Smooth muscle cell (in vitro differentiated cells): ENCODE data around the gene EIF4E2. TPM values are rescaled to one million over a fixed set of nuclear protein-coding genes. Genes with fewer than 3 reads are reported as not detected.
A peak's percentile ranks its signal among the peaks of the same experiment; 100 is the strongest.

Experiments used
- DNase-seq: peaks from one replicate; lab custom pipeline; 2025; ENCODE audit not compliant: unreplicated experiment; lab: John Stamatoyannopoulos, UW
- H2AFZ ChIP-seq: fragments of 200-600 bp; sonication (generic); 2 replicates; pipeline ENCODE4 v1.6.0; 2016; ENCODE audit warnings: antibody characterized with exemption, low read depth, mild to moderate bottlenecking
- H3F3A ChIP-seq: fragments of 200-600 bp; sonication (generic); 2 replicates; pipeline ENCODE4 v1.6.0; 2017; ENCODE audit warnings: antibody characterized with exemption, low read depth
- H3K27ac ChIP-seq: fragments of 200-600 bp; sonication (generic); 2 replicates; pipeline ENCODE4 v1.5.1; 2016; ENCODE audit warnings: low read depth, mild to moderate bottlenecking
- H3K27me3 ChIP-seq: fragments of 200-600 bp; sonication (generic); 2 replicates; pipeline ENCODE4 v1.6.1; 2016; ENCODE audit warnings: low read depth, mild to moderate bottlenecking
- H3K36me3 ChIP-seq: fragments of 200-600 bp; sonication (generic); 2 replicates; pipeline ENCODE4 v1.5.1; 2016; ENCODE audit warnings: low read depth
- H3K4me1 ChIP-seq: fragments of 200-600 bp; sonication (generic); 2 replicates; pipeline ENCODE4 v1.5.1; 2016; ENCODE audit warnings: low read depth
- H3K4me2 ChIP-seq: fragments of 200-600 bp; sonication (generic); 2 replicates; pipeline ENCODE4 v1.6.0; 2016; ENCODE audit warnings: mild to moderate bottlenecking
- H3K4me3 ChIP-seq: fragments of 200-600 bp; sonication (generic); 2 replicates; pipeline ENCODE4 v1.5.1; 2016; ENCODE audit warnings: mild to moderate bottlenecking
- H3K79me2 ChIP-seq: fragments of 200-600 bp; sonication (generic); 2 replicates; pipeline ENCODE4 v1.6.0; 2016; ENCODE audit warnings: low read depth, mild to moderate bottlenecking
- H3K9ac ChIP-seq: fragments of 200-600 bp; sonication (generic); 2 replicates; pipeline ENCODE4 v1.6.0; 2016; ENCODE audit warnings: low read depth
- H3K9me3 ChIP-seq: fragments of 200-600 bp; sonication (generic); replicated peaks from 2 replicates; pipeline ENCODE4 v1.5.1; 2016; ENCODE audit warnings: low read depth
- H4K20me1 ChIP-seq: fragments of 200-600 bp; sonication (generic); 2 replicates; pipeline ENCODE4 v1.6.0; 2016; ENCODE audit warnings: low read depth
- WGBS: methylation state at CpG from one replicate; pipeline ENCODE4 v1.1.7; 2016; ENCODE audit warnings: low lambda C conversion rate; 5-methylcytosine and 5-hydroxymethylcytosine counted together
- polyA plus RNA-seq: library from polyadenylated mRNA; unstranded; fragments of >200 nt; fragmentation: Nextera tagmentation; extraction: Ambion mirVana; gene quantifications from 2 replicates; pipeline ENCODE4 v1.2.1, GENCODE V29; 2016
- total RNA-seq: library from RNA; depleted of rRNA; stranded (reverse); fragments of >200 nt; gene quantifications from 2 replicates; pipeline ENCODE4 v1.2.3, GENCODE V29; 2014
- TF ChIP-seq, protein P1 (sequence below): fragments of 200-600 bp; sonication (generic); IDR thresholded peaks from 2 replicates; pipeline ENCODE4 v1.5.1; 2017; ENCODE audit warnings: borderline replicate concordance, mild to moderate bottlenecking, antibody characterized with exemption; ENCODE audit not compliant: insufficient read depth, poor library complexity, severe bottlenecking

Gene EIF4E2
- total and polyA plus RNA-seq, 2 experiments from 2014 or later = 83.1 to 189 TPM

DNA sequence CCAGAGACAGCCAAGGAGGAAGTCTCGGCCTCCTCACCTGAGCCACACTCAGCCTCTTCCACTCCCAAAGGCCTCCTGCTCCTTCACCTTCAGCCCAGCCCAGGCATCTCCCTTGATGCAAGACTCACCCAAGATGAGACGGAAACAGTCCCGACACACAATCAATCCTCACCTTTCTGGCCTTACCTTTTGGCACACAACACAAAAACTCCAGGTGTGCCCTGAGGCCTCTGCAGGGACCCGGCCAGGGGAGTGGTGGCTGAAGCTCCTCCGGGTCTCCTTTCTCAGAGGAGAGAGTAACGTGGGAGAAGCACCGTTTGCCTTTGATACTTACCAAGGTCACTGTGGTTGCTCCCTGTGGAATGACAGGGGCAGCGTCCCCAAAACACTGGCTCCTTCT, 59.1 kb downstream of the EIF4E2 start:
- WGBS = 75% methylated on average over 8 of the region's 8 CpGs
- Histone ChIP-seq H3K9me3 (no peaks in the 10 kb centered on the region), H3F3A (no peaks in the 10 kb centered on the region), H3K9ac (no peak overlapping the region), H3K79me2 (no peaks in the 10 kb centered on the region), H4K20me1 (no peaks in the 10 kb centered on the region), H3K27me3 (no peaks in the 10 kb centered on the region), H3K4me3 (no peak overlapping the region), H3K36me3 (no peaks in the 10 kb centered on the region), H3K4me1 (no peaks in the 10 kb centered on the region), H3K27ac (no peak overlapping the region), H2AFZ (no peak overlapping the region), H3K4me2 (no peak overlapping the region)
- TF ChIP-seq, protein P1, sequence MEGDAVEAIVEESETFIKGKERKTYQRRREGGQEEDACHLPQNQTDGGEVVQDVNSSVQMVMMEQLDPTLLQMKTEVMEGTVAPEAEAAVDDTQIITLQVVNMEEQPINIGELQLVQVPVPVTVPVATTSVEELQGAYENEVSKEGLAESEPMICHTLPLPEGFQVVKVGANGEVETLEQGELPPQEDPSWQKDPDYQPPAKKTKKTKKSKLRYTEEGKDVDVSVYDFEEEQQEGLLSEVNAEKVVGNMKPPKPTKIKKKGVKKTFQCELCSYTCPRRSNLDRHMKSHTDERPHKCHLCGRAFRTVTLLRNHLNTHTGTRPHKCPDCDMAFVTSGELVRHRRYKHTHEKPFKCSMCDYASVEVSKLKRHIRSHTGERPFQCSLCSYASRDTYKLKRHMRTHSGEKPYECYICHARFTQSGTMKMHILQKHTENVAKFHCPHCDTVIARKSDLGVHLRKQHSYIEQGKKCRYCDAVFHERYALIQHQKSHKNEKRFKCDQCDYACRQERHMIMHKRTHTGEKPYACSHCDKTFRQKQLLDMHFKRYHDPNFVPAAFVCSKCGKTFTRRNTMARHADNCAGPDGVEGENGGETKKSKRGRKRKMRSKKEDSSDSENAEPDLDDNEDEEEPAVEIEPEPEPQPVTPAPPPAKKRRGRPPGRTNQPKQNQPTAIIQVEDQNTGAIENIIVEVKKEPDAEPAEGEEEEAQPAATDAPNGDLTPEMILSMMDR = no peak
- DNase-seq = no peak

DNA sequence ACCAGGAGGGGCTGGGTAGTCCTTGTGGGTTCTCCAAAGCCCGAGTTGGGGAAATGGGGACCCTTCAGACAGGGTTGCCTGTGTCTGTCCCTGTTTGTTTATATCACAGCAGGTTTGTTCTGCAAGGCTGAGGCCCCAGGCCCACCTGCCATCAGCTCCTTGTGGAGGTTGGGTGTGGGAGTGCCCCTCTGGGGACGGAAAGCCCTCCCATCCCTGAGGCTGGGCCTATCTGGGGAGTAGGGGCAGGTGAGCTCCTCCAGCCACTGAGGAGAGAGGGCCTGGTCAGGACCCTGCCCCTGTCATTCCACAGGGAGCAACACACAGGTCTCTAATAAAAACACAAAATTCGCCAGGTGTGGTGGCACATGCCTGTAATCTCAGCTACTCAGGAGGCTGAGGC, 59.6 kb downstream of the EIF4E2 start:
- Histone ChIP-seq H3K27me3 (no peaks in the 10 kb centered on the region), H3K79me2 (no peaks in the 10 kb centered on the region), H3K4me3 (no peak overlapping the region), H4K20me1 (no peaks in the 10 kb centered on the region), H3K36me3 (no peaks in the 10 kb centered on the region), H3F3A (no peaks in the 10 kb centered on the region), H3K4me2 (no peak overlapping the region), H3K9ac (no peak overlapping the region), H3K9me3 (no peaks in the 10 kb centered on the region), H3K4me1 (no peaks in the 10 kb centered on the region), H3K27ac (no peak overlapping the region), H2AFZ (no peak overlapping the region)
- TF ChIP-seq, protein P1 = no peak
- WGBS = 95% methylated on average over 3 of the region's 3 CpGs
- no peak for DNase-seq

DNA sequence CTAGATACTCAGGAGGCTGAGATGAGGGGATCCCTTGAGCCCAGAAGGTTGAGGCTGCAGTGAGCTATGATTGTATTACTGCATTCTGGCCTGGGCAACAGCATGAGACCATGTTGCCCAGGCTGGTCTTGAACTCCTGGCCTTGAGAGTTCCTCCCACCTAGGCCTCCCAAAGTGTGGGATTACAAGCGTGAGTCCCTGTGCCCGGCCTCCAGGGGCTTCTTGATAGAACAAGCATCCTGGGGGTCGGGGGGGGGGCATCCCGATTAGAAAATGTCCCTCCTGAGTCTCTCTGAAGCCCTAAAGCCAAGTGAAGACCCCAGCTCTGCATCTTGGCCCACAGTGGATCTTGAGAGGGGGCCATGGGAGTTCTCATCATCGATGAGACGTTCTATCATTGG, 60.6 kb downstream of the EIF4E2 start:
- no peaks in the 10 kb centered on the region for H3F3A ChIP-seq
- no peaks in the 10 kb centered on the region for H3K36me3 ChIP-seq
- H4K20me1 ChIP-seq = no peaks in the 10 kb centered on the region
- no peak overlapping the region for H3K9ac ChIP-seq
- H3K9me3 ChIP-seq = no peaks in the 10 kb centered on the region
- H3K4me3 ChIP-seq = no peak overlapping the region
- 86% methylated on average over 6 of the region's 6 CpGs for WGBS
- no peak overlapping the region for H3K4me2 ChIP-seq
- no peaks in the 10 kb centered on the region for H3K79me2 ChIP-seq
- H3K4me1 ChIP-seq = no peaks in the 10 kb centered on the region
- TF ChIP-seq, protein P1 = no peak
- H2AFZ ChIP-seq = no peak overlapping the region
- H3K27ac ChIP-seq = no peak overlapping the region
- no peaks in the 10 kb centered on the region for H3K27me3 ChIP-seq
- DNase-seq = no peak

DNA sequence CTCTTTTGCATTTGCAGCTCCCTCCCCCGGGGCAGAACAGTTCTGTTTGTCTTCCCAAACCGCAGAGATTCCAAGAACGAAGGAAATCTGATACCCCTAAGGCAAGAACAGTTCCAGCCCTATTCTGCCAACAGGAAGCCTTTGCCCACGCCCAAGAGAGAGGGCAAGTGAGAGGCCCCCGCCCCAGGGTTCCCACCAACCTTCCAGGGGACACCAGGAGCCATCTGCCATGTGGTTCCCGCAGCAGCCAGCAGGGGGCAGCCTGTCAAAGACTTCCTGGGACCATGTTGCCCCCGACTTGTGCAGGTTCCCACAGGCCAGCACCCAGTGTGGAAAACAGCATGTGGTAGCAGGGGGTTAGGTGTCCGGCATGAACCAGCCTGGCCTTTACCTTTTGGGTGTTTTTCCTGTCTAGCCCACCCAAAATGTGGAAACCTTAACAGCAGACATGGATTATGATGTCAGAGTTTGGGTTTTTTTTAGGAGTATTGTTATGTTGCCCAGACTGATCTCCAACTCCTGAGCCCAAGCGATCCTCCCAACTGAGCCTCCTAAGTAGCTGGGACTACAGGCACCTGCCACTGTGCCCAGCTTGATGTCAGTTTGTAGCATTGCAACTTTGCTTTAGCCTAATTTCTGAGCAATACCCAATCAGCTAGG, 61.2 kb downstream of the EIF4E2 start:
- Histone ChIP-seq H3K9me3 (no peaks in the 10 kb centered on the region), H3F3A (no peaks in the 10 kb centered on the region), H4K20me1 (no peaks in the 10 kb centered on the region), H3K4me3 (no peak overlapping the region), H3K27me3 (no peaks in the 10 kb centered on the region), H3K9ac (no peak overlapping the region), H3K4me2 (no peak overlapping the region), H3K36me3 (no peaks in the 10 kb centered on the region), H3K27ac (no peak overlapping the region), H3K79me2 (no peaks in the 10 kb centered on the region), H3K4me1 (no peaks in the 10 kb centered on the region), H2AFZ (no peak overlapping the region)
- TF ChIP-seq, protein P1 = peak; percentile 88
- DNase-seq = peak; percentile 14
- 46% methylated on average over 9 of the region's 9 CpGs for WGBS
